Stimulated activated naive B cell treated with anti-CD40 and anti-IgM and Interleukin-4, amounts not matched to agents 10 μg/mL and 1 μg/mL and 100 μg/mL, for 72 hours (primary cell): Measurements from ENCODE around the gene RTN4IP1.
A peak's percentile ranks its signal among the peaks of the same experiment; 100 is the strongest.

Source experiments
- ATAC-seq, 2 donors: fragments of 150-1000 bp; cut with Tn5 transposase; replicated peaks; 2 replicates each; pipeline ENCODE4 v1.10.0; 2021; ENCODE audit warnings: moderate library complexity in 1 of 2
- DNase-seq: peaks from one replicate; pipeline ENCODE4 v3.0.0; 2021
- H3K27ac Mint-ChIP-seq: one replicate; pipeline ENCODE4 v1.8.0; 2022; ENCODE audit warnings: mild to moderate bottlenecking, mixed read lengths
- H3K27me3 Mint-ChIP-seq, 2 donors: one replicate each; pipeline ENCODE4 v1.8.0; 2022; ENCODE audit warnings: mixed read lengths in 2 of 2
- H3K36me3 Mint-ChIP-seq, 2 donors: one replicate each; pipeline ENCODE4 v1.8.0; 2022; ENCODE audit warnings: mixed read lengths in 2 of 2, mild to moderate bottlenecking in 1 of 2
- H3K4me1 Mint-ChIP-seq, 2 donors: one replicate each; pipeline ENCODE4 v1.8.0; 2022; ENCODE audit warnings: mixed read lengths in 2 of 2, mild to moderate bottlenecking in 1 of 2
- H3K4me3 Mint-ChIP-seq, 2 donors: one replicate each; pipeline ENCODE4 v1.8.0; 2022; ENCODE audit warnings: mild to moderate bottlenecking in 2 of 2, mixed read lengths in 2 of 2, moderate library complexity in 1 of 2
- H3K9me3 Mint-ChIP-seq, 2 donors: one replicate each; pipeline ENCODE4 v1.8.0; 2022; ENCODE audit warnings: mixed read lengths in 2 of 2, mild to moderate bottlenecking in 1 of 2

The RTN4IP1 gene

GRCh38 chr6:106629103-106629858 lies at the start of gene RTN4IP1, which contains the start of gene QRSL1:
RTN4IP1 (minus strand) TSS chr6:106629498; CDS start chr6:106629021, 477 bp downstream.
QRSL1 (plus strand) TSS chr6:106629578; CDS start chr6:106629682, 104 bp downstream.
- Mint-ChIP-seq H3K9me3 (no peaks in the 10 kb centered on the region), H3K36me3 (peaks cover 7 to 23% of the 10 kb centered on the region in 2 donors), H3K4me3 (peak within 1 kb of the TSS; percentile 93 to 94), H3K27ac (peak within 1 kb of the TSS; percentile 99), H3K27me3 (no peaks in the 10 kb centered on the region), H3K4me1 (peaks cover 34 to 58% of the 10 kb centered on the region in 2 donors)
- peak; percentile 89 for DNase-seq
- peak; percentile 93 to 94 for ATAC-seq

- peak; percentile 8 for DNase-seq
- peak; percentile 45 to 68 for ATAC-seq
- peak overlapping the region; percentile 84 for H3K27ac Mint-ChIP-seq
- H3K36me3 Mint-ChIP-seq = peaks cover 4% of the 10 kb centered on the region in 2 donors
- H3K4me1 Mint-ChIP-seq = peaks cover 12 to 15% of the 10 kb centered on the region in 2 donors
- H3K27me3 Mint-ChIP-seq = no peaks in the 10 kb centered on the region
- H3K9me3 Mint-ChIP-seq = peaks cover 1 to 3% of the 10 kb centered on the region in 2 donors
- peak overlapping the region in 1 of 2 donors; percentile 30 for H3K4me3 Mint-ChIP-seq
Observed at GRCh38 chr6:106677282-106677681, 48.0 kb upstream of the RTN4IP1 start.

- Mint-ChIP-seq H3K9me3 (peaks cover 1 to 3% of the 10 kb centered on the region in 2 donors), H3K27me3 (no peaks in the 10 kb centered on the region), H3K36me3 (peaks cover 4% of the 10 kb centered on the region in 2 donors), H3K27ac (no peak overlapping the region), H3K4me1 (peaks cover 12 to 15% of the 10 kb centered on the region in 2 donors), H3K4me3 (no peak overlapping the region)
- DNase-seq = no peak
- peak in 1 of 2 donors; percentile 16 for ATAC-seq
Observed at GRCh38 chr6:106674541-106675229, 45.4 kb upstream of the RTN4IP1 start.

- H3K36me3 Mint-ChIP-seq = peaks cover 10 to 17% of the 10 kb centered on the region in 2 donors
- ATAC-seq = no peak
- H3K27ac Mint-ChIP-seq = no peak overlapping the region
- peaks cover 19 to 27% of the 10 kb centered on the region in 2 donors for H3K4me1 Mint-ChIP-seq
- peaks cover 1 to 3% of the 10 kb centered on the region in 2 donors for H3K9me3 Mint-ChIP-seq
- no peaks in the 10 kb centered on the region for H3K27me3 Mint-ChIP-seq
- DNase-seq = no peak
- H3K4me3 Mint-ChIP-seq = no peak overlapping the region
Observed at GRCh38 chr6:106671651-106672050, 42.4 kb upstream of the RTN4IP1 start.

- H3K27ac Mint-ChIP-seq = peak overlapping the region; percentile 15
- H3K27me3 Mint-ChIP-seq = no peaks in the 10 kb centered on the region
- H3K4me3 Mint-ChIP-seq = no peak overlapping the region
- H3K36me3 Mint-ChIP-seq = peaks cover 12 to 24% of the 10 kb centered on the region in 2 donors
- ATAC-seq (no peak), DNase-seq (no peak)
- H3K4me1 Mint-ChIP-seq = peaks cover 19 to 33% of the 10 kb centered on the region in 2 donors
- peaks cover 1 to 3% of the 10 kb centered on the region in 2 donors for H3K9me3 Mint-ChIP-seq
Observed at GRCh38 chr6:106670236-106670635, 40.9 kb upstream of the RTN4IP1 start.

GRCh38 chr6:106667022-106667402 lies 37.7 kb upstream of the RTN4IP1 start:
- Mint-ChIP-seq H3K4me3 (peak overlapping the region in 1 of 2 donors; percentile 11), H3K27me3 (no peaks in the 10 kb centered on the region), H3K27ac (no peak overlapping the region), H3K9me3 (no peaks in the 10 kb centered on the region), H3K4me1 (peaks cover 21 to 50% of the 10 kb centered on the region in 2 donors), H3K36me3 (peaks cover 34 to 45% of the 10 kb centered on the region in 2 donors)
- DNase-seq = no peak
- ATAC-seq = no peak

- Mint-ChIP-seq H3K4me1 (peaks cover 21 to 50% of the 10 kb centered on the region in 2 donors), H3K9me3 (no peaks in the 10 kb centered on the region), H3K4me3 (peak overlapping the region in 1 of 2 donors; percentile 11), H3K27ac (no peak overlapping the region), H3K27me3 (no peaks in the 10 kb centered on the region), H3K36me3 (peaks cover 34 to 45% of the 10 kb centered on the region in 2 donors)
- ATAC-seq (peak; percentile 99), DNase-seq (peak; percentile 78)
Observed at GRCh38 chr6:106666282-106667021, 37.2 kb upstream of the RTN4IP1 start.

- no peaks in the 10 kb centered on the region for H3K27me3 Mint-ChIP-seq
- H3K4me3 Mint-ChIP-seq = no peak overlapping the region
- peaks cover 58 to 71% of the 10 kb centered on the region in 2 donors for H3K36me3 Mint-ChIP-seq
- H3K9me3 Mint-ChIP-seq = peaks cover 5 to 6% of the 10 kb centered on the region in 2 donors
- peaks cover 21 to 52% of the 10 kb centered on the region in 2 donors for H3K4me1 Mint-ChIP-seq
- no peak overlapping the region for H3K27ac Mint-ChIP-seq
- ATAC-seq (no peak), DNase-seq (no peak)
Observed at GRCh38 chr6:106662458-106662857, 33.2 kb upstream of the RTN4IP1 start.

- DNase-seq = no peak
- Mint-ChIP-seq H3K9me3 (peaks cover 5 to 10% of the 10 kb centered on the region in 2 donors), H3K27me3 (no peaks in the 10 kb centered on the region), H3K27ac (peak overlapping the region; percentile 67), H3K4me1 (peaks cover 10 to 34% of the 10 kb centered on the region in 2 donors), H3K36me3 (peaks cover 64 to 73% of the 10 kb centered on the region in 2 donors), H3K4me3 (no peak overlapping the region)
- no peak for ATAC-seq
Observed at GRCh38 chr6:106659859-106660258, 30.6 kb upstream of the RTN4IP1 start.

GRCh38 chr6:106658469-106658868 lies 29.2 kb upstream of the RTN4IP1 start:
- H3K4me1 Mint-ChIP-seq = peaks cover 8 to 21% of the 10 kb centered on the region in 2 donors

GRCh38 chr6:106648651-106649308 lies 19.5 kb upstream of the RTN4IP1 start:
- Mint-ChIP-seq H3K27me3 (no peaks in the 10 kb centered on the region), H3K4me3 (peak overlapping the region; percentile 78), H3K27ac (peak overlapping the region; percentile 96), H3K36me3 (peaks cover 28 to 41% of the 10 kb centered on the region in 2 donors), H3K9me3 (no peaks in the 10 kb centered on the region), H3K4me1 (peaks cover 12 to 19% of the 10 kb centered on the region in 2 donors)
- peak; percentile 41 for DNase-seq
- ATAC-seq = peak; percentile 100

More at GRCh38 chr6:106658469-106658868, 29.2 kb upstream of the RTN4IP1 start:
- no peaks in the 10 kb centered on the region for H3K27me3 Mint-ChIP-seq
- DNase-seq (no peak), ATAC-seq (peak in 1 of 2 donors; percentile 31)
- no peak overlapping the region for H3K4me3 Mint-ChIP-seq
- no peak overlapping the region for H3K27ac Mint-ChIP-seq
- H3K36me3 Mint-ChIP-seq = peaks cover 63 to 69% of the 10 kb centered on the region in 2 donors
- peaks cover 5 to 10% of the 10 kb centered on the region in 2 donors for H3K9me3 Mint-ChIP-seq

GRCh38 chr6:106643061-106643460 lies 13.8 kb upstream of the RTN4IP1 start:
- no peak overlapping the region for H3K27ac Mint-ChIP-seq
- H3K27me3 Mint-ChIP-seq = no peaks in the 10 kb centered on the region
- peaks cover 49 to 58% of the 10 kb centered on the region in 2 donors for H3K36me3 Mint-ChIP-seq
- peaks cover 5% of the 10 kb centered on the region in 2 donors for H3K9me3 Mint-ChIP-seq
- H3K4me1 Mint-ChIP-seq = peaks cover 18 to 24% of the 10 kb centered on the region in 2 donors
- no peak overlapping the region for H3K4me3 Mint-ChIP-seq
- ATAC-seq = no peak
- no peak for DNase-seq

GRCh38 chr6:106642476-106642875 lies 13.2 kb upstream of the RTN4IP1 start:
- Mint-ChIP-seq H3K27ac (peak overlapping the region; percentile 65), H3K4me1 (peaks cover 21 to 30% of the 10 kb centered on the region in 2 donors), H3K9me3 (peaks cover 5% of the 10 kb centered on the region in 2 donors), H3K36me3 (peaks cover 49 to 58% of the 10 kb centered on the region in 2 donors), H3K4me3 (no peak overlapping the region), H3K27me3 (no peaks in the 10 kb centered on the region)
- ATAC-seq (no peak), DNase-seq (no peak)
